HEK293 (cell line): ENCODE measurements around the gene CACNB3.

Experiments
- BCL11A ChIP-seq: fragments of 450-650 bp; formaldehyde crosslinking; IDR thresholded peaks from 2 replicates; pipeline ENCODE4 v1.5.1; 2016; ENCODE audit warnings: low read depth, missing biosample characterization, missing genetic modification characterization
- BCL11B ChIP-seq: fragments of 450-650 bp; formaldehyde crosslinking; IDR thresholded peaks from 2 replicates; pipeline ENCODE4 v1.5.1; 2016; ENCODE audit warnings: low read depth, missing biosample characterization, missing genetic modification characterization
- GLIS2 ChIP-seq: fragments of 450-650 bp; formaldehyde crosslinking; IDR thresholded peaks from 2 replicates; pipeline ENCODE4 v1.5.1; 2016; ENCODE audit warnings: missing biosample characterization, missing genetic modification characterization
- KLF1 ChIP-seq: fragments of 450-650 bp; formaldehyde crosslinking; IDR thresholded peaks from 2 replicates; pipeline ENCODE4 v1.5.1; 2016; ENCODE audit warnings: missing biosample characterization, missing genetic modification characterization
- PATZ1 ChIP-seq: fragments of 450-650 bp; formaldehyde crosslinking; IDR thresholded peaks from 2 replicates; pipeline ENCODE4 v1.5.1; 2016; ENCODE audit warnings: missing biosample characterization, missing genetic modification characterization
- PRDM10 ChIP-seq: fragments of 450-650 bp; formaldehyde crosslinking; IDR thresholded peaks from 2 replicates; pipeline ENCODE4 v1.5.1; 2016; ENCODE audit warnings: missing biosample characterization, missing genetic modification characterization
- SP2 ChIP-seq: fragments of 450-650 bp; formaldehyde crosslinking; IDR thresholded peaks from 2 replicates; pipeline ENCODE4 v1.5.1; 2016; ENCODE audit warnings: missing biosample characterization, missing genetic modification characterization
- SP3 ChIP-seq: fragments of 450-650 bp; formaldehyde crosslinking; IDR thresholded peaks from 2 replicates; pipeline ENCODE4 v1.5.1; 2016; ENCODE audit warnings: missing biosample characterization, missing genetic modification characterization
- SP7 ChIP-seq: fragments of 450-650 bp; formaldehyde crosslinking; IDR thresholded peaks from 2 replicates; pipeline ENCODE4 v1.5.1; 2016; ENCODE audit warnings: missing biosample characterization, missing genetic modification characterization
- TCF7L2 ChIP-seq: IDR thresholded peaks from 2 replicates; pipeline ENCODE4 v1.6.1; 2011; ENCODE audit warnings: low read depth, mild to moderate bottlenecking, inconsistent platforms, low read length, moderate library complexity, borderline replicate concordance
- ZBTB1 ChIP-seq: fragments of 450-650 bp; formaldehyde crosslinking; IDR thresholded peaks from 2 replicates; pipeline ENCODE4 v1.5.1; 2016; ENCODE audit warnings: missing biosample characterization, missing genetic modification characterization
- ZFP41 ChIP-seq: fragments of 450-650 bp; formaldehyde crosslinking; IDR thresholded peaks from 2 replicates; pipeline ENCODE4 v1.5.1; 2016; ENCODE audit warnings: missing biosample characterization, missing genetic modification characterization, borderline replicate concordance
- ZNF10 ChIP-seq: fragments of 450-650 bp; formaldehyde crosslinking; IDR thresholded peaks from 2 replicates; pipeline ENCODE4 v1.5.1; 2017; ENCODE audit warnings: missing biosample characterization, missing genetic modification characterization
- ZNF148 ChIP-seq: fragments of 450-650 bp; formaldehyde crosslinking; IDR thresholded peaks from 2 replicates; pipeline ENCODE4 v1.5.0; 2017; ENCODE audit warnings: missing biosample characterization, missing genetic modification characterization, borderline replicate concordance
- ZNF221 ChIP-seq: fragments of 450-650 bp; formaldehyde crosslinking; IDR thresholded peaks from 2 replicates; pipeline ENCODE4 v1.5.1; 2017; ENCODE audit warnings: missing biosample characterization, missing genetic modification characterization, borderline replicate concordance
- ZNF292 ChIP-seq: fragments of 450-650 bp; formaldehyde crosslinking; IDR thresholded peaks from 2 replicates; pipeline ENCODE4 v1.5.1; 2016; ENCODE audit warnings: low read depth, missing biosample characterization, missing genetic modification characterization, borderline replicate concordance
- ZNF391 ChIP-seq: fragments of 450-650 bp; formaldehyde crosslinking; IDR thresholded peaks from 2 replicates; pipeline ENCODE4 v1.5.1; 2016; ENCODE audit warnings: low read depth, missing biosample characterization, missing genetic modification characterization, borderline replicate concordance
- ZNF398 ChIP-seq: fragments of 450-650 bp; formaldehyde crosslinking; IDR thresholded peaks from 2 replicates; pipeline ENCODE4 v1.5.1; 2017; ENCODE audit warnings: missing biosample characterization, missing genetic modification characterization
- ZNF404 ChIP-seq: fragments of 450-650 bp; formaldehyde crosslinking; IDR thresholded peaks from 2 replicates; pipeline ENCODE4 v1.5.1; 2017; ENCODE audit warnings: missing biosample characterization, missing genetic modification characterization
- ZNF416 ChIP-seq: fragments of 450-650 bp; formaldehyde crosslinking; IDR thresholded peaks from 2 replicates; pipeline ENCODE4 v1.5.1; 2016; ENCODE audit warnings: missing biosample characterization, missing genetic modification characterization
- ZNF449 ChIP-seq: fragments of 450-650 bp; formaldehyde crosslinking; IDR thresholded peaks from 2 replicates; pipeline ENCODE4 v1.5.1; 2017; ENCODE audit warnings: missing biosample characterization, mild to moderate bottlenecking, missing genetic modification characterization, moderate library complexity
- ZNF510 ChIP-seq: fragments of 450-650 bp; formaldehyde crosslinking; IDR thresholded peaks from 2 replicates; pipeline ENCODE4 v1.5.1; 2018; ENCODE audit warnings: mild to moderate bottlenecking, missing genetic modification characterization, missing biosample characterization; ENCODE audit not compliant: insufficient replicate concordance
- ZNF654 ChIP-seq: fragments of 450-650 bp; formaldehyde crosslinking; IDR thresholded peaks from 2 replicates; pipeline ENCODE4 v1.5.1; 2016; ENCODE audit warnings: low read depth, missing biosample characterization, missing genetic modification characterization
- ZNF768 ChIP-seq: fragments of 450-650 bp; formaldehyde crosslinking; IDR thresholded peaks from 2 replicates; pipeline ENCODE4 v1.5.1; 2018; ENCODE audit warnings: missing biosample characterization, mild to moderate bottlenecking, missing genetic modification characterization
- ZNF776 ChIP-seq: fragments of 450-650 bp; formaldehyde crosslinking; IDR thresholded peaks from 2 replicates; pipeline ENCODE4 v1.5.0; 2017; ENCODE audit warnings: missing biosample characterization, missing genetic modification characterization, borderline replicate concordance
- ZNF777 ChIP-seq: fragments of 450-650 bp; formaldehyde crosslinking; IDR thresholded peaks from 2 replicates; pipeline ENCODE4 v1.5.1; 2017; ENCODE audit warnings: missing biosample characterization, missing genetic modification characterization, borderline replicate concordance

The CACNB3 gene

GRCh38 chr12:48787791-48788523 is 30.3 kb upstream of the CACNB3 start (continued):
- no peak for TF ChIP-seq ZNF776
- no peak for TF ChIP-seq ZNF768 (tag by site-specific recombination)
- no peak for TF ChIP-seq TCF7L2
- TF ChIP-seq ZNF148 (tag by site-specific recombination): no peak
- TF ChIP-seq ZNF777: no peak
- no peak for TF ChIP-seq ZNF654 (tag by site-specific recombination)
- TF ChIP-seq SP3: peak; percentile 28; the same call in 1 of the 2 replicates
- TF ChIP-seq KLF1 (tag by site-specific recombination): peak; percentile 50; the same call in 1 of the 2 replicates
- TF ChIP-seq ZNF449: no peak
- TF ChIP-seq ZBTB1: no peak
- peak; percentile 41; the same call in 1 of the 2 replicates for TF ChIP-seq GLIS2 (tag by site-specific recombination)
- no peak for TF ChIP-seq ZNF221
- no peak for TF ChIP-seq ZNF416 (tag by site-specific recombination)
- TF ChIP-seq ZNF391: no peak
- TF ChIP-seq ZFP41 (tag by site-specific recombination): no peak
- TF ChIP-seq ZNF292 (tag by site-specific recombination): no peak
- TF ChIP-seq SP7: no peak
- TF ChIP-seq BCL11A (tag by site-specific recombination): no peak
- TF ChIP-seq SP2 (tag by site-specific recombination): 0 out of 2 replicates have a peak, but pooled peaks have one; percentile 43
- TF ChIP-seq PATZ1 (tag by site-specific recombination): no peak
- TF ChIP-seq ZNF510 (tag by site-specific recombination): no peak
- TF ChIP-seq PRDM10 (tag by site-specific recombination): no peak
- no peak for TF ChIP-seq ZNF404 (tag by site-specific recombination)
- TF ChIP-seq ZNF398 (tag by site-specific recombination): peak; percentile 48
- TF ChIP-seq BCL11B (tag by site-specific recombination): no peak
- no peak; the same call in 1 of the 2 replicates for TF ChIP-seq ZNF10 (tag by site-specific recombination)
